Natural killer cell (primary cell): ENCODE measurements around the gene BCOR. TPM values are rescaled to one million over a fixed set of nuclear protein-coding genes. Genes with fewer than 3 reads are reported as not detected.

ENCODE experiments used
- ATAC-seq, 3 donors: fragments of 150-1000 bp in 2 of 3; fragments of 200-7000 bp in 1 of 3; cut with Tn5 transposase; 1 replicate in 1 of 3; 2 replicates in 2 of 3; pipeline ENCODE4 v1.10.0; 2021; ENCODE audit warnings: mild to moderate bottlenecking in 2 of 3, moderate library complexity in 2 of 3
- DNase-seq, 2 donors: peaks; one replicate each; pipeline versions ENCODE4 v3.0.0 to v3.0.0-alpha.2; 2013 to 2021; ENCODE audit warnings: mixed read lengths in 1 of 2
- H3K27ac ChIP-seq: one replicate; pipeline ENCODE4 v1.5.1; 2013; ENCODE audit warnings: mild to moderate bottlenecking, low read length
- H3K27me3 ChIP-seq: one replicate; pipeline ENCODE4 v1.6.1; 2013; ENCODE audit warnings: low read length; ENCODE audit not compliant: control insufficient read depth, insufficient read depth
- H3K36me3 ChIP-seq: one replicate; pipeline ENCODE4 v1.6.1; 2013; ENCODE audit warnings: low read length; ENCODE audit not compliant: control insufficient read depth, insufficient read depth
- H3K4me1 ChIP-seq: one replicate; pipeline ENCODE4 v1.6.1; 2013; ENCODE audit warnings: low read length; ENCODE audit not compliant: control insufficient read depth, insufficient read depth
- H3K4me3 ChIP-seq: one replicate; pipeline ENCODE4 v1.5.1; 2013; ENCODE audit warnings: low read length
- H3K9me3 ChIP-seq: one replicate; pipeline ENCODE4 v1.6.1; 2013; ENCODE audit warnings: low read length; ENCODE audit not compliant: control insufficient read depth, insufficient read depth
- H3K27ac Mint-ChIP-seq, 2 donors: one replicate each; pipeline ENCODE4 v1.8.0; 2022; ENCODE audit warnings: mild to moderate bottlenecking in 2 of 2, mixed read lengths in 2 of 2, moderate library complexity in 1 of 2
- H3K27me3 Mint-ChIP-seq, 2 donors: one replicate each; pipeline ENCODE4 v1.8.0; 2022; ENCODE audit warnings: low read depth in 2 of 2, mixed read lengths in 2 of 2
- H3K36me3 Mint-ChIP-seq: one replicate; pipeline ENCODE4 v1.8.0; 2022; ENCODE audit warnings: mixed read lengths
- H3K4me1 Mint-ChIP-seq, 2 donors: one replicate each; pipeline ENCODE4 v1.8.0; 2022; ENCODE audit warnings: mixed read lengths in 2 of 2
- H3K4me3 Mint-ChIP-seq: one replicate; pipeline ENCODE4 v1.8.0; 2022; ENCODE audit warnings: mild to moderate bottlenecking, moderate library complexity, mixed read lengths
- H3K9me3 Mint-ChIP-seq, 2 donors: one replicate each; pipeline ENCODE4 v1.8.0; 2022; ENCODE audit warnings: mixed read lengths in 2 of 2
- WGBS: methylation state at CpG from one replicate; pipeline ENCODE4 v1.1.7; 2013; ENCODE audit warnings: missing lambda C conversion rate; ENCODE audit not compliant: insufficient coverage; 5-methylcytosine and 5-hydroxymethylcytosine counted together
- intact Hi-C: fragments of 100-400 bp; cut with micrococcal nuclease; formaldehyde crosslinking; loops from one replicate; pipeline ENCODE4 v1.14.2; 2022
- total RNA-seq, 4 donors: library from RNA; stranded (reverse); fragments of 120-200 nt in 1 of 4; gene quantifications; one replicate each; pipeline versions ENCODE4 v1.2.3 to v1.2.4, GENCODE V29; 2013 to 2022
- TF ChIP-seq, protein P1 (sequence below): fragments of 200-600 bp; IDR thresholded peaks from one replicate; pipeline ENCODE4 v1.8.0; 2022; ENCODE audit warnings: antibody characterized with exemption

Gene BCOR
- total RNA-seq, 3 donors from 2014 or later (not counting 1 experiment from before 2014, with no cell fraction given) = 20.0 to 35.2 (median 29.2) TPM

- ATAC-seq = no peak
- H3K9me3 Mint-ChIP-seq = no peaks in the 10 kb centered on the region
- H3K4me1 ChIP-seq = peaks cover 63% of the 10 kb centered on the region
These were observed 87.0 kb downstream of the BCOR start for GRCh38 chrX:40010550-40011321.

DNA sequence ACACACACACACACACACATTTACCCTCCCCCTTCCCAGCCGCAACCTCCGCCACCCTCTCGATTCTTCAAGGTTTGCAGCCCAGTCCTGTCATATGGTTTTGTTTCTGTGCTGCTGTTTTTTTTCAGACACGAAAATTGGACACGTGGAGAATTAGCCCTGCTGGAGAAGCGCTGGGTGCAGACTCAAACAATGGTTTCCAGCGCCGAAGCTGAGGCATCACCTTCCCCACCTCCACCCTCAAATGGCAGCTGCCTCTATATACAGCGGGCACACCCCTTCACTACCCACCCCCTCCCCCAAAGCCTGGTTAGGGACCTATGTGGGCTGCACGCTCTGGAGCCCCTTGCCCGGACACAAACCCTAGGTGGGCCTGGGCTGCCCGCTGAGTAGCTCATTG is 87.9 kb downstream of the BCOR start:
- H3K36me3 Mint-ChIP-seq = no peaks in the 10 kb centered on the region
- intact Hi-C loops = loop anchor here (5.0 kb wide), 4 partner anchors 87 to 153 kb away; partner anchors contain the start of gene BCOR
- no peak overlapping the region for H3K27ac Mint-ChIP-seq
- Histone ChIP-seq H3K27ac (no peak overlapping the region), H3K27me3 (peaks cover 15% of the 10 kb centered on the region), H3K4me1 (peaks cover 66% of the 10 kb centered on the region), H3K4me3 (no peak overlapping the region), H3K36me3 (no peaks in the 10 kb centered on the region), H3K9me3 (no peaks in the 10 kb centered on the region)
- TF ChIP-seq, protein P1, sequence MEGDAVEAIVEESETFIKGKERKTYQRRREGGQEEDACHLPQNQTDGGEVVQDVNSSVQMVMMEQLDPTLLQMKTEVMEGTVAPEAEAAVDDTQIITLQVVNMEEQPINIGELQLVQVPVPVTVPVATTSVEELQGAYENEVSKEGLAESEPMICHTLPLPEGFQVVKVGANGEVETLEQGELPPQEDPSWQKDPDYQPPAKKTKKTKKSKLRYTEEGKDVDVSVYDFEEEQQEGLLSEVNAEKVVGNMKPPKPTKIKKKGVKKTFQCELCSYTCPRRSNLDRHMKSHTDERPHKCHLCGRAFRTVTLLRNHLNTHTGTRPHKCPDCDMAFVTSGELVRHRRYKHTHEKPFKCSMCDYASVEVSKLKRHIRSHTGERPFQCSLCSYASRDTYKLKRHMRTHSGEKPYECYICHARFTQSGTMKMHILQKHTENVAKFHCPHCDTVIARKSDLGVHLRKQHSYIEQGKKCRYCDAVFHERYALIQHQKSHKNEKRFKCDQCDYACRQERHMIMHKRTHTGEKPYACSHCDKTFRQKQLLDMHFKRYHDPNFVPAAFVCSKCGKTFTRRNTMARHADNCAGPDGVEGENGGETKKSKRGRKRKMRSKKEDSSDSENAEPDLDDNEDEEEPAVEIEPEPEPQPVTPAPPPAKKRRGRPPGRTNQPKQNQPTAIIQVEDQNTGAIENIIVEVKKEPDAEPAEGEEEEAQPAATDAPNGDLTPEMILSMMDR = no peak
- H3K9me3 Mint-ChIP-seq = no peaks in the 10 kb centered on the region
- H3K4me3 Mint-ChIP-seq = peak overlapping the region; percentile 35
- ATAC-seq (no peak), DNase-seq (no peak)
- H3K27me3 Mint-ChIP-seq = peaks cover 29 to 45% of the 10 kb centered on the region in 2 donors
- WGBS = 52% methylated on average over 11 of the region's 12 CpGs
- peaks cover 0 to 25% of the 10 kb centered on the region in 2 donors for H3K4me1 Mint-ChIP-seq

More at GRCh38 chrX:40010550-40011321, 87.0 kb downstream of the BCOR start:
- H3K4me3 ChIP-seq = no peak overlapping the region
- intact Hi-C loops = loop anchor here (5.0 kb wide), 3 partner anchors 97 to 153 kb away; no protein-coding TSS in a partner anchor
- 55% methylated on average over 21 of the region's 21 CpGs for WGBS
- H3K36me3 ChIP-seq = no peaks in the 10 kb centered on the region
- no peaks in the 10 kb centered on the region for H3K9me3 ChIP-seq
- Mint-ChIP-seq H3K36me3 (no peaks in the 10 kb centered on the region), H3K27ac (no peak overlapping the region), H3K4me3 (peak overlapping the region; percentile 37), H3K27me3 (peaks cover 29 to 39% of the 10 kb centered on the region in 2 donors), H3K4me1 (peaks cover 0 to 20% of the 10 kb centered on the region in 2 donors)
- H3K27me3 ChIP-seq = peaks cover 15% of the 10 kb centered on the region
- H3K27ac ChIP-seq = no peak overlapping the region
- TF ChIP-seq, protein P1 = no peak
- DNase-seq = peak in 1 of 2 donors; percentile 43

DNA sequence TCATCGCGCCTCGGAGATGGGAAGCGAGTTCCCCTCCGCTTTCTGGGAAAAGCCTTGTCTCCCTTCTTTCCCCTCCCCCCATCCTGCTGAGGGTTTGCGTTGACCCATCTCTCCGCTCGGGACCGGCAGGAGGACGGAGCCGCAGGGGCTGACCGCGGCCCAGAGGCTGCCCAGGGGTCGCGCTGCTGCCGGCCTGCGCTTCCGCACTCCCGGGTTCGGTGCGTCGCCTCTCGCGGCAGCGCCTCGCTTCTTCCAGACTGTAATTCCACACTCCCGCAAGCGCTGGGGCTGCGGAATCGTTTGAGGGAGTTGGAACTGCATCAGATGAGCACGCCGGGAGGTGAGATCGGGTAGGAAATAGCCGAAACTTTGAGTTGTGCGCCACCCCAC is 88.3 kb downstream of the BCOR start:
- H3K4me3 Mint-ChIP-seq = no peak overlapping the region
- Histone ChIP-seq H3K4me1 (peaks cover 68% of the 10 kb centered on the region), H3K27ac (no peak overlapping the region), H3K4me3 (no peak overlapping the region), H3K9me3 (no peaks in the 10 kb centered on the region), H3K27me3 (peaks cover 19% of the 10 kb centered on the region), H3K36me3 (no peaks in the 10 kb centered on the region)
- DNase-seq (peak in 1 of 2 donors; percentile 16), ATAC-seq (no peak)
- H3K27me3 Mint-ChIP-seq = peaks cover 31 to 46% of the 10 kb centered on the region in 2 donors
- peaks cover 0 to 25% of the 10 kb centered on the region in 2 donors for H3K4me1 Mint-ChIP-seq
- no peaks in the 10 kb centered on the region for H3K9me3 Mint-ChIP-seq
- TF ChIP-seq, protein P1 = no peak
- no peak overlapping the region for H3K27ac Mint-ChIP-seq
- H3K36me3 Mint-ChIP-seq = no peaks in the 10 kb centered on the region
- intact Hi-C loops = loop anchor here (5.0 kb wide), 1 partner anchor 88 kb away; the partner anchor contains the start of gene BCOR
- WGBS = 9% methylated on average over 21 of the region's 35 CpGs
